Stimulated activated naive CD4-positive, alpha-beta T cell (primary cell): Measurements from ENCODE around the gene NAIF1.
"Not testable (repeated sequence)": the region's sequence is repeated elsewhere in the genome, so short reads cannot be mapped to it uniquely, and the experiment has no call there.

ENCODE experiments used
- DNase-seq, 6 experiments: peaks; one replicate each; lab custom pipeline; 2025; lab: John Stamatoyannopoulos, UW

NAIF1 gene

GRCh38 chr9:128066713-128067644 lies at the start of gene NAIF1:
TSS of gene NAIF1 (minus strand) at chr9:128067320. CDS start at chr9:128067101, 219 bp downstream.
- peak; percentile 89 to 97 (median 96) for DNase-seq

GRCh38 chr9:128116104-128117083 lies 49.3 kb upstream of the NAIF1 start:
- DNase-seq = no peak

GRCh38 chr9:128115187-128116103 lies 48.3 kb upstream of the NAIF1 start:
- no peak for DNase-seq

GRCh38 chr9:128114326-128115186 lies 47.4 kb upstream of the NAIF1 start:
- DNase-seq = no peak

- DNase-seq = no peak
These were observed 46.6 kb upstream of the NAIF1 start for GRCh38 chr9:128113526-128114325.

GRCh38 chr9:128111726-128112125 lies 44.6 kb upstream of the NAIF1 start:
- not testable (repeated sequence) for DNase-seq

GRCh38 chr9:128109050-128109709 lies 42.1 kb upstream of the NAIF1 start:
- no peak for DNase-seq

GRCh38 chr9:128108269-128109049 lies 41.3 kb upstream of the NAIF1 start:
- DNase-seq = no peak

GRCh38 chr9:128107468-128108268 lies 40.5 kb upstream of the NAIF1 start:
- no peak for DNase-seq

- DNase-seq = no peak
These were observed 39.9 kb upstream of the NAIF1 start for GRCh38 chr9:128106940-128107467.

GRCh38 chr9:128106181-128106939 lies 39.2 kb upstream of the NAIF1 start:
- DNase-seq = peak in 3 of 6 experiments; percentile 9 to 23 (median 18)

GRCh38 chr9:128105538-128106175 lies 38.5 kb upstream of the NAIF1 start:
- no peak for DNase-seq

GRCh38 chr9:128104171-128104618 lies 37.1 kb upstream of the NAIF1 start:
- DNase-seq = no peak

GRCh38 chr9:128103589-128103962 lies 36.5 kb upstream of the NAIF1 start:
- DNase-seq = peak in 5 of 6 experiments; percentile 25 to 49 (median 30)

GRCh38 chr9:128102861-128103588 lies 35.9 kb upstream of the NAIF1 start:
- peak in 2 of 6 experiments; percentile 25 to 40 for DNase-seq
